MCF 10A (cell line): Measurements from ENCODE around the gene PTPRM. TPM values are rescaled to one million over a fixed set of nuclear protein-coding genes. Genes with fewer than 3 reads are reported as not detected.

Source experiments
- BruUV-seq: library from RNA; stranded (reverse); fragments of 400-500 nt; replicated peaks from 2 replicates; lab custom pipeline; 2021; lab: Mats Ljungman, UMichigan
- CTCF ChIA-PET: fragments of 300-600 bp; sonication (Branson Sonifier 250); formaldehyde crosslinking; extraction: SDS; loops from one replicate; lab custom pipeline; 2021; ENCODE audit warnings: antibody characterized with exemption, inconsistent platforms; lab: Yijun Ruan, JAX
- POLR2A ChIA-PET: fragments of 300-600, 350-650 bp; sonication (Branson Sonifier 250); formaldehyde crosslinking; extraction: SDS; loops from one replicate; lab custom pipeline; 2020; ENCODE audit warnings: antibody characterized with exemption, inconsistent platforms; lab: Yijun Ruan, JAX
- DNase-seq: peaks from one replicate; pipeline ENCODE4 v3.0.0-alpha.2; 2018; ENCODE audit not compliant: unreplicated experiment
- H3K27ac Mint-ChIP-seq: one replicate; pipeline ENCODE4 v1.8.0; 2022; ENCODE audit warnings: mild to moderate bottlenecking, low read depth, mixed read lengths; ENCODE audit not compliant: unreplicated experiment
- H3K27me3 Mint-ChIP-seq: one replicate; pipeline ENCODE4 v1.8.0; 2022; ENCODE audit warnings: mixed read lengths; ENCODE audit not compliant: insufficient read depth, unreplicated experiment
- H3K36me3 Mint-ChIP-seq: one replicate; pipeline ENCODE4 v1.8.0; 2022; ENCODE audit warnings: mild to moderate bottlenecking, moderate library complexity, mixed read lengths; ENCODE audit not compliant: insufficient read depth, unreplicated experiment
- H3K4me1 Mint-ChIP-seq: one replicate; pipeline ENCODE4 v1.8.0; 2022; ENCODE audit warnings: mixed read lengths; ENCODE audit not compliant: insufficient read depth, unreplicated experiment
- H3K4me3 Mint-ChIP-seq: one replicate; pipeline ENCODE4 v1.8.0; 2022; ENCODE audit warnings: mild to moderate bottlenecking, moderate library complexity, mixed read lengths; ENCODE audit not compliant: unreplicated experiment
- H3K9me3 Mint-ChIP-seq: one replicate; pipeline ENCODE4 v1.8.0; 2022; ENCODE audit warnings: mixed read lengths; ENCODE audit not compliant: unreplicated experiment
- CTCF ChIP-seq: fragments of 200-600 bp; IDR thresholded peaks from one replicate; pipeline ENCODE4 v1.8.0; 2022; ENCODE audit warnings: antibody characterized with exemption, mild to moderate bottlenecking; ENCODE audit not compliant: unreplicated experiment
- intact Hi-C: fragments of 100-400 bp; cut with micrococcal nuclease; formaldehyde crosslinking; loops from 2 replicates; pipeline ENCODE4 v1.14.1; 2022
- total RNA-seq: library from RNA; stranded (reverse); gene quantifications from 2 replicates; pipeline ENCODE4 v1.2.3, GENCODE V29; 2022

PTPRM gene
- total RNA-seq, 1 experiment from 2014 or later: 82.8 TPM

- TF ChIP-seq CTCF: no peak
- intact Hi-C loops: no loop called here
- BruUV-seq: no TSS peak
- Mint-ChIP-seq H3K9me3 (no peaks in the 10 kb centered on the region), H3K27me3 (no peaks in the 10 kb centered on the region), H3K27ac (no peak overlapping the region), H3K4me1 (peaks cover 4% of the 10 kb centered on the region), H3K4me3 (no peak overlapping the region), H3K36me3 (peaks cover 23% of the 10 kb centered on the region)
- no peak for DNase-seq
- ChIA-PET POLR2A (interaction anchor here (0.7 kb wide), 1 partner anchor 48 kb away, joined by 3 read pairs; no protein-coding TSS in a partner anchor), CTCF (interaction anchor here (0.6 kb wide), 1 partner anchor 26 kb away, joined by 3 read pairs; no protein-coding TSS in a partner anchor)
These were observed 619.3 kb downstream of the PTPRM start for GRCh38 chr18:8186413-8186812.

- POLR2A ChIA-PET: interaction anchor here (1.4 kb wide), 1 partner anchor 11 kb away, joined by 5 read pairs; no protein-coding TSS in a partner anchor
- CTCF ChIA-PET: interaction anchor here (0.7 kb wide), 1 partner anchor 238 kb away, joined by 3 read pairs; no protein-coding TSS in a partner anchor
- DNase-seq: peak; percentile 27
- Mint-ChIP-seq H3K27ac (no peak overlapping the region), H3K36me3 (peaks cover 23% of the 10 kb centered on the region), H3K27me3 (no peaks in the 10 kb centered on the region), H3K9me3 (no peaks in the 10 kb centered on the region), H3K4me3 (no peak overlapping the region), H3K4me1 (peaks cover 4% of the 10 kb centered on the region)
- TF ChIP-seq CTCF: no peak
- intact Hi-C loops: no loop called here
- BruUV-seq: no TSS peak
These were observed 621.1 kb downstream of the PTPRM start for GRCh38 chr18:8188184-8188583.

GRCh38 chr18:8190980-8191379 is 623.9 kb downstream of the PTPRM start:
- H3K36me3 Mint-ChIP-seq: peaks cover 8% of the 10 kb centered on the region

GRCh38 chr18:8194431-8194830 is 627.3 kb downstream of the PTPRM start:
- BruUV-seq: no TSS peak
- POLR2A ChIA-PET: no interaction called here
- DNase-seq: no peak
- intact Hi-C loops: no loop called here
- H3K27ac Mint-ChIP-seq: no peak overlapping the region
- H3K4me1 Mint-ChIP-seq: peaks cover 4% of the 10 kb centered on the region
- no peaks in the 10 kb centered on the region for H3K27me3 Mint-ChIP-seq
- TF ChIP-seq CTCF: no peak
- CTCF ChIA-PET: interaction anchor here (0.6 to 0.8 kb wide), 2 partner anchors 77 to 84 kb away, joined by 3 to 6 read pairs; no protein-coding TSS in a partner anchor
- no peak overlapping the region for H3K4me3 Mint-ChIP-seq
- no peaks in the 10 kb centered on the region for H3K9me3 Mint-ChIP-seq
- H3K36me3 Mint-ChIP-seq: peaks cover 4% of the 10 kb centered on the region

More at GRCh38 chr18:8190980-8191379, 623.9 kb downstream of the PTPRM start:
- intact Hi-C loops: no loop called here
- Mint-ChIP-seq H3K4me3 (no peak overlapping the region), H3K4me1 (peaks cover 4% of the 10 kb centered on the region), H3K9me3 (no peaks in the 10 kb centered on the region), H3K27me3 (no peaks in the 10 kb centered on the region), H3K27ac (no peak overlapping the region)
- ChIA-PET POLR2A (interaction anchor here (0.7 kb wide), 2 partner anchors 12 to 74 kb away, joined by 3 read pairs; no protein-coding TSS in a partner anchor), CTCF (interaction anchor here (0.6 kb wide), 1 partner anchor 249 kb away, joined by 4 read pairs; no protein-coding TSS in a partner anchor)
- no peak for DNase-seq
- TF ChIP-seq CTCF: no peak
- no TSS peak for BruUV-seq
